Right hindlimb (tissue), 1 donor: ENCODE results near the gene ADGRL1.
A peak's percentile ranks its signal among the peaks of the same experiment; 100 is the strongest.
"Not testable (repeated sequence)": the region's sequence is repeated elsewhere in the genome, so short reads cannot be mapped to it uniquely, and the experiment has no call there.

Experiments
- DNase-seq: peaks from one replicate; pipeline ENCODE4 v3.0.0-alpha.2; 2018

The ADGRL1 gene

DNA sequence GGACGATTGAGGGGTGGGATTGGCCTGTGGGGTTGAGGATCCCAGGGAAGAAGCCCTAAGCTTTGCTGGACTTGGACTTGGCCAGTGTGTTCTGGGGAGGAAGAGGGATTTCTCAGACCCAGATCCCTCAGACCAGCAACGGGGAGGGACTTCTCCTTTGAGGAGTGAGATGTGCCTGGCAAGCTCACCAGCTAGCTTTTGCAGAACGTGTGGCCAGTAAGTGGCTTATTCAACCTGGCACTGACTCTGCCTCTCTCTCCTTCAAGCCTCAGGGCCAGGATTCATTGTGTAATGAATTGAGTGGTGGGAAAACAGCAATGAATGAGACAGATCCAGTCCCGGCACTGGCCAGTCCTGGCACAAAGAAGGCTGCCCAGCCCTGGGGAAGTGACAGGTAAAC, 11.9 kb upstream of the ADGRL1 start:
- not testable (repeated sequence) for DNase-seq

DNA sequence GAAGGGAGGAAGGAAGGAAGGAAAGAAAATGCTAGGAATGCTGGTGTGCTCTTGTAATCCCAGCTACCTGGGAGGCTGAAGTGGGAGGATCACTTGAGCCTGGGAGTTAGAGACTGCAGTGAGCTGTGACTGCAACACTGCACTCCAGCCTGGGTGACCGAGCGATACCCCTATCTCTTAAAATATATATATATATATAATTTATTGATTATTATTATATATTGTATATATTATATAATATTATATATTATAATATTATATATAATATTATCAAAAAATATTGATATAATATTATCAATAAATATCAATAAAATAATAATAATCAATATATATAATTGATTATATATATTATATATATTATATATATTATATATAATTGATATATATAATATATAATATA, 8.6 kb upstream of the ADGRL1 start:
- no peak for DNase-seq

DNA sequence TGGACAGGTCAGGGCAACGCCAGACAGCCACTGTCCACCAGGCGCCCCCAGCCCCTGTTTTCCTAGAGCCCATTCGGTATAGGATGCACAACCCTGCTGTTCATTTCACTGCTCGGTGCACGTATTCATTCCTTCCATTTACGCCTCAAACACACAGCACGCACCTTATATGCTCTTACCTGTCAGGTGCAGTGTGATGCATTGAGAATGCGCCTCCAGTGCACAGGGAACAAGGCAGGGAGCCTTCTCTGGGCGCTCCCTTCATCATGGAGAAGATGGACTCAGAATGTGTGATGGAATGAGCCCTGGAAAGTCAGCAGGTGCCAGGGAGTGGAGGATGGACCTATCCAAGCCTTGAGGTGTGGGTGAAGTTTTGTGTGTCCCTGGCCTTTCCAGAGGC, 4.2 kb upstream of the ADGRL1 start:
- not testable (repeated sequence) for DNase-seq

DNA sequence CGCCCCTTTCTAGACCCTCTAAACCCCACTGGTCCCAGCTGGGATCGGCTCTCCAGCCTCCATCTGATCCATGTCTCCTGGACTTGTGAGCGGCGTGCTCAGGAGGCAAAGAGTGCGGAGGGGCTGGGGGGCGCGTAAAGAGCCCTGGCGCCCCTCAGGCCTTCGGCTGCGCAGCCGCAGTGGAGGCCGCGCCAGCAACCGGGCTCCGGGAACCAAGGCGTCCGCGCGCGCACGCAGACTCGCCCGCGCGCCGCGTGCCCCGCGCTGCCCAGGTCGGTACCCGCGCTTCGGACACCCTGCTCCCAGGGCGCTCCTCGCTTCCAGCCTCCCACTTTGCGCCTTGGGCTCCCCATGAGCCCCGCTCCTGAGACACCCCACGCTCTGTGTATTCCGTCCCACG, 3.4 kb upstream of the ADGRL1 start:
- DNase-seq, result peak; percentile 39

DNA sequence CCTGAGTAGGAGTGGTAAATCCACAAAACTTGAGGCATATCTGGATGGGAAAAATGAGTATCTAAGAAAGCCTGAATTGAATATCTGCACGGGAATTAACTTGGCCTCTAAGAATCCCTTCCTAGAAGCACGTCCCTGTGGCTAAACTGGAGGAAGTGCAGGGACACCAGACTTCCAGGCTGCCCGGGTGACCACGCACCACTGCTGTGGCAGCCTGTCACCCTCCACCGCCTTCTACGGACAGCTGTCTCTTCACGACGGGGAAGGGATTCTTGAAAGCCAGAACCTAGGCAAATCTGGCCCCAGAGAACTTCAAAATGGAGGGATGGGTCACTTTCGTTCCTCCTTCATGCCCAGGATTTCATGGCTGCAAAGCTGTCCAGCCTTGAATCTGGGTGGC, 2.5 kb upstream of the ADGRL1 start:
- not testable (repeated sequence) for DNase-seq

DNA sequence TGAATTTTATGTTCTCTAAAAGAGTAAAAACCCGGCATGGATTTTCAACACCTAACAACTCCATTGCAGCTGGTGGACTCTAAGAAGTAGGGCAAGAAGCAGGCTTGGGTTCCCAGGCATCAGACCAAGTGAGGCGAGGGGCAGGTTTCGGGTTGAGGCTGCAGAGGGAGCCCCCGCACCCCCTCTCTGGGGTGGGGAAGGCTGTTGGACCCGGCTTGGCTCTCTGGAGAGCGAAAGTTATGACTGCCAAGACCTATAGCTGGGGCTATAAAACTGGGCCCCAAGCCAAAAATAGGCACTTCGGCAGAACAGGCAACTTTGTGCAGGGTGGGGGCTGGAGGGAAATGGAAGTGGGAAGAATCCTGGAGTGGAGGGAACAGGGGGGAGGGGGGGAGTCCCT, 1.8 kb upstream of the ADGRL1 start:
- peak; percentile 75 for DNase-seq

DNA sequence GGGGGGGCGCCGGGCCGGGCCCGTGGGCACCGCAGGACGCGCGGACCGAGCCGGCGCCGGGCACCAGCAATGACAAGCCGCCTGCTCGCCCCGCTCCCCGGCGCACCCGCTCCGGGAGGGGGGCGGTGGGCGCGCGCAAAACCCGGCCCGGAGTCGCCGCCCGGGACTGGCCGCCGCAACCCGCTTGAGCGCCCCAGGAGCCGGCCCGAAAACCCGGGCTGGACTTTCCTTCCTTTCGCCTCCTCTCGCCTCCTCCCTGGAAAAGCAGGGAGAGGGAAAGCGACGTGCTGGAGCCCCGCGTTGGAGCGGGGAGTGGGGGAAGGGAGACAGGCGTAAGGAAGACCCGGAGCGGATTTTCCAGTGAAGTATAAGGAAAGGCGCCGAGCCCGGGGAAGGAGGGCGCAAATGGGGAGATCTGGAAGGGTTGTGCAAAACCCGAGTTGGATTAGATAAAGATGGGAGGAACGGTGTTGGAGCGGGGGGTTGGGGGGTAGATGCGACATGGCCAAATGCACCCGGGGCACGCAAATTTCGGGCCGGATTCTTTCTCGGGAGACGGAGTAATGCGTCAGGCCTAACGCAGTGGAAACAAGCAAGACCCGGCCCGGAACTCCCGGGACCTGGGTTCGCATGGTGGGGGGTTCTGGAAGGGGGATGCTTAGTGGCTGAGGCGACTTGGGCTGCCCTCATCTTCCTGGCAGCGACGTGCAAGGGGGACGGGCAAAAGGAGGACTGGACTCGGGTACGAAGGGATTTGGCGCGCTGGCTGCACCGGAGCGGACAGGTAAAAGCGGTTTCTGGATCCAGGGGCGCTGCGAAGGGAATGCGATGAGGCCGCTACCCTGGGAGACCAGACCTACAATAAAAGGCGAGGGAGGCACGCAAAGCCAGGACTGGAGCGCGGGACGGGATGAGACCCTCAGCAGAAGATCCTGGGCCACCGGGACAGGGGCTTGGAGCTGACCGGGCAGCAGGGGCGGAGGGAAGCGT, 1.1 kb upstream of the ADGRL1 start:
- DNase-seq, result peak; percentile 99

DNA sequence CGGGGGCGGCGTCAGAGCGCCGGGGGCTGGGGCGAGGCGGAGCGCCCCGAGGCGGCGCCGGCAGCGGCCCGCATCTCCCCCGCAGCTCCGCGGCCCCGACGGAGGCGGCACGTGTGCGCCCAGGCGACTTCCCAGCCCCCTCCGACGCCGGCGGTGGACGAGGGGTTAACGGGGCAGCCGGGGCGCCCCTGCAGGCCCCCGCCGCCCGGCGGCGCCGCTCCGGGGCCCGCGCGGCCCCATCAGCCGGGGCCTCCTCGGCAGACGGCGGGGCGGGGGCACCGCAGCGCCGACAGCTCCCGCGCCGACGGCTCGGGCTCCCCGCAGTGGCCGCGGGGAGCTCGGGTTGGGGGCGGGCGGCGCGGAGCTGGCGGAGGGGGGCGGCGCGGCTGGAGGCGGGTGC, 339 bp upstream of the ADGRL1 start:
- DNase-seq, result peak; percentile 49

DNA sequence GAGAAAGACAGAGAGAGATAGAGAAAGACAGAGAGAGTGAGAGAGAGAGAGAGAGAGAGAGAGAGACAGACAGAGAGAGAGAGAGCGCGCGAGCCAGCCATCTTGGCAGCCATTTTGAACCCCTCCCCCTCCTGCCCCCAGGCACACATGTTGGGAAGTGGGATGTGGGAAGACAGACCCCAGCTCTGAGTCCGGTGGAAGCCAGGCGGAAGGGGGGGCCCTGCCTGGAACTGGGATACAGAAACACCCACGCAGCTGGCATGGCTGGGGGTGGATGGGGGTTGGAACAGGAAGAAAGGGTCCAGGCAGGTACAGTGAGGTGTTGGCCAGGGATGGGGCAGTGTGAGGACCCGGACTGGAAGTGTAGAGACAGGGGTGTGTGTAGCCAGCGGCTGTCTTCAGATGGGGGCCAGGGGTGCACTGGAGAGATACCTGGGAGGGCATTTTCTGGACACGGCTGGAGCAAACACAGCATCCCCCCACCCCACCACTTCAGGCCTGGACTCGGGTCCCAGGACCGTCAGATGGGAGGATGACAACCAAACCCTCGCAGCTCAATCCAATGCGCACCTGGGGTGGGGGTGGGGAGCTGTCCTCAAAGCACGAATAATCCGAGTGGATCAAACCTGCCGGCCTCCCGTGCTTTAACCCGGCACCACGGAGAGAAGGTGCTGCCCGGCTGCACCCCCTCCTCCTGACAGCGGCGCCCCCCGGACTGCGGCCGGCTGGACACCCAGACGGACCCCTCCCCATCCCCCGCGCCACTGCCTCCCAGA, 1.1 kb downstream of the ADGRL1 start:
- not testable (repeated sequence) for DNase-seq

DNA sequence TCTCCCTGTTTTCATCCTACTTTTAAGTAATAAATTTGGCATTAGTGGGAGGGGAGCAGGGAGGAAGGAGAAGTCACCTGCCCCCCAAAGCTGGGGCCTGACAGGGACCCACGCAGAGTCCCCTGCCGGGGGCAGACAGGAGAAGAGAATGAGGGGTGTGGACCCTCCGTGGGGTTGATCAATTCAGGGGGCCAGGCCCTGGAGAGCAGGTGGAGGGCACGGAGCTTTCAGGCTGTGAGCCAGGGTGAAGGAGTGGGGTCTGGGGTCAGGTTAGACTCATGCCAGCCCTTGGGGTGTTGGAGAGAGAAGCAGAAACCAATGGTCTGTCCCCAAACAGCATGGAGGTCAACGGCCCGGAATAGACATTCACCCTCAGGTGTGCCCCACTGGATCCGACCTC, 1.8 kb downstream of the ADGRL1 start:
- DNase-seq, result not testable (repeated sequence)

DNA sequence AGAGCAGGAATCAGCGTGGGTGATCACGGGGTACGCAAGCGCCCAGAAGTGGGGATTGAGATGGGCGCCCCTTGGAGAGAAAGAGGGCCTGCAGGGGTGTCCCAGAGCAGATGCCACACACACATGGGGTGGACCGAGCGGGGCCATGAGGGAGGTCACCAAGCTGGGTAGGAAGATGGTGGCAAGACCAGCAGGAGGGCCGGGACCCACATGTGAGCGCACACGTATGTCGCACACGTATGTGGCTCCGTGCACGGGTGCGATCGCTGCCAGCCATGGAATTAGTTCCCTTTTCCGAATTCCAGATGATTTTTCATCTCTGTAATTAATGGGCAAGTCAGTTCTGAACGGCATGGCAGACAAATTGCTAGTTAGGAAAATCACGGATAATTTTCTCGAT, 2.2 kb downstream of the ADGRL1 start:
- DNase-seq, result not testable (repeated sequence)

DNA sequence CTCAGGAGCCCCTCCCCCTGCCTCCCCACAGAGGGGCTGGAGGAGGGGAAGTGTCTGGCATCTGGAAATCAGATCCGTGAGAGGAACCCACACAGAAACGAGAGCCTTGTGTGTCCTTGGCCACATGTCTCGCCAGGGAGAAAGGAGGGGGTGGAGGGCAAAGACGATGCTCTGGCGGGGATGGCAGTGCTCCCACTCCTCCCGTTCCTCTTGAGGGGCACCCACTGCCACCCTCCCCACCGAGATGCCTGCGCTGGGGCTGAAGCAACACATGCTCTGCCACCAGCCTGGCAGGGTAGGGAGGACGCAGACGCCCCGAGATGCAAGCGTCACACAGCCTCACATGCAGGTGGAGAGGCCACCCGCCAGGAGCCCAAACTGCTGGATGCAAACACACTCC, 2.8 kb downstream of the ADGRL1 start:
- DNase-seq, result no peak

DNA sequence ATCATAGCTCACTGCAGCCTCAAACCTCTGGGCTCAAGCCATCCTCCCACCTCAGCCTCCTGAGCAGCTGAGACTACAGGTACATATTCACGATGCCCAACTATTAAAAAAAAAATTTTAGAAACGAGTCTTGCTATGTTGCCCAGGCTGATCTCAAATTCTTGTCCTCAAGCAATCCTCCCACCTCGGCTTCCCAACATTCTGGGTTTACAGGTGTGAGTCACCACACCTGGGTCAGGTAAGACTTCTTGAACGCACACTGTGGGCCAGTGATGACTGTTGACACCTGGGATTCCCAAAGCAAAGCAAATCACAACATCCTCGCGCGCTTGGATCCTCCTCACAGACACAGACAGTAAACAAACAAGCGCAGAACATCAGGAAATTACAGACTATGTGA, 4.5 kb downstream of the ADGRL1 start:
- DNase-seq, result not testable (repeated sequence)

DNA sequence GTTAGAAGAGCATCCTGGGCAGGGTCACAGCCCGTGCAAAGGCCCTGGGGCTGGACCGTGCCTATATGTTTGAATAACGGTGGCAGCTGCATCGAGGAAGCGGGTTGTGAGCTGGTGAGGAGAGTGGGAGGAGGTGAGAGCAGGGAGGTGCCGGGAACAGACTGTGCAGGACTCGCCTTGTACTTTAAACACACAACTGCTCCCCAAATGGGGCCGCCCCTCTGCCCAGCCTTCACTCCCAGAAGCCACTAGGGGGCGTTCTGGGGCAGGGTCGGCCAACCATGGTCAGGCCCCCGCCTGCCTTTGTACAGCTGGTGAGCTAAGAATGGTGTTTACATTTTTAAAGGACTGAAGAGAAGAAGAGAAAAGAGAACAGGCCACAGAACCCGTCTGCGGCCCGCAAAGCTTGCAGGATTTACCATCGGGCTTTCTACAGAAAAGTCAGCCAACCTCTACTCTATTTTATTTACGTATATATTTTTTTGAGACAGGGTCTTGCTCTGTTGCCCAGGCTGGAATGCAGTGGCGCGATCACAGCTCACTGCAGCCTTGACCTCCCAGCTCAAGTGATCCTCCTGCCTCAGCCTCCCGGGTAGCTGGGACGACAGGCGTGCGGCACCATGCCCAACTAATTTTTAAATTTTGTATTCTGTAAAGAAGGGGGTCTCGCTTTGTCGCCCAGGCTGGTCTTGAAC, 5.7 kb downstream of the ADGRL1 start:
- DNase-seq, result peak; percentile 43

DNA sequence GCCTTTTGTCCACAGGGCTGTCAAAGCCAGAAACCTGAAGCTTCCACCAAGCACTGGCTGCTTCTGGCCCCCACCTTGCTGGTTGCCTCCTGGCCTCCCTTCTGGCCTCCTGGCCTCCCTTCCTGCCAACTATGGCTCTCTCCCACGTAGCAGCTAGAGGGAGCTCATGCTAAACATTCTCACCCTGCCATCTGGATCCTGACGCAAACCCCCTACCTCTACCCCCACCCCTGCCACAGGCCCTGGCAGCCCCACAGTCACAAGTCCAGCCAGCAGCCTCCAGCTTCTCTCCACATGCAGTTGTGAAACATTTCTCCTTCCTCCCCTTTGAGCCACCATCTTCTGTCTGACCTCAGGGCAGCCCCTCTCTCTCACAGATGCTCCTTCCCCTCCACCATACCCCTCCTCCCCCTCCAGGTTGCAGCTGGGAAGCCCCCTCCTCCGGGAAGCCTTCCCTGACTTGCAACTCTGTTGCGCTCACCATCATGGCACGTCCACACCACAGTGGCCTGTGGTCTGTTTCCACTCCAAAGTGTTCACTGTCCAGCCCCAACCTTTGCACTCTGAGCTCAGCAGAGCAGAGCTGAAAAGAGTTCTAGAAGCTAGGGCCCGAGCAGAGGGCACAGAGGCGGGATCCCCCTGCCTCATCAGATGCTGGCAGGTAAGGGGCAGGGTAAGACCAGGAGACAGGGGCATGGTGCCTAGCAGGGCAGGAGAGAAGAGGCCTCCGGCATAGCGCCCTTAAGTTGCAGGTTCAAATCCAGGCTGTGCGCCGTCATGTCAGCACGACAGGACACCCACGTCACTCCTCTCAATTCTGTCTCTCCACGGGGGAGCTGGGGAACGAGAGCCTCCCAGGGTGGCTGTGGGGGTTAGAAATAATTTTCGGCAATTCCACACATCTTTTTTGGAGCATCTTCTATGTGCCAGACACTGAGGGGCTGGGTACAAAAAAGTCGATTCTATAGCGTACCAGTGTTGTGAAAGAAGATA, 7.3 kb downstream of the ADGRL1 start:
- DNase-seq, result no peak

DNA sequence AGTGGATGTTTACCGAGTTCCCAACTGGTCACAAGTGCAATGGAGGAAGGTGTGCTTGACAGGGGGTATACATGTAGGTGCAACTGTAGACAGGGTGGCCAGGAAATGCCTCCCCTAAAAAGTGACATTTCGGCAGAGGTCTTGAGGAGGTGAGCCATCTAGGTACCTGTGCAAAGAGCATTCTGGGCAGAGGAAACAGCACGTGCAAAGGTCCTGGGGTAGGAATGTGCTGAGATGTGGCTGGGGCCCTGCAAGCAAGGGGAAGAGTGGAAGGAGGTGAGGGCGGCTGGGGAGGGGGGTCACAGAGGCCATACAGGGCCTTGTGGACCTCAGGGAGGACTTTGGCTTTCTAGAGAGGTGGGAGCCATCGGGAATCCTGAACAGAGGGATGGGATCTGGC, 8.1 kb downstream of the ADGRL1 start:
- no peak for DNase-seq

DNA sequence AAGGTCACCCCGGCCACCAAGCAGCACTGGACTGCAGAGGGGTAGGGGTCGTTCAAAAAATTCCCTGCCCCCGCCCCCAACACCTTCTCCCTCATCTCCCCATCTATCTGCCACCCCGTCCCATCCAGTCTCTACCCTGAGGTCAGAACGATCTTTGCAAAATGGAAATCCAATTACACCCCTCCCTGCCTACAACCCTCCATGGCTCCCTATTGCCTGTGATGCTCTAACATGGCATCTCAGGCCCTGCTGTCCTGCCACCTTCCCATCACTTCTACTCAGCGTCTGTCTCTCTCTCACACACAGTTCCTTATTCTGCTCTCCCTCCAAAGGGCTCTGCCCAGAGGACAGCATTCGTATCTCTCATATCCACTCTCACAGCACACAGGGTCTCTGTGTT, 8.7 kb downstream of the ADGRL1 start:
- not testable (repeated sequence) for DNase-seq

DNA sequence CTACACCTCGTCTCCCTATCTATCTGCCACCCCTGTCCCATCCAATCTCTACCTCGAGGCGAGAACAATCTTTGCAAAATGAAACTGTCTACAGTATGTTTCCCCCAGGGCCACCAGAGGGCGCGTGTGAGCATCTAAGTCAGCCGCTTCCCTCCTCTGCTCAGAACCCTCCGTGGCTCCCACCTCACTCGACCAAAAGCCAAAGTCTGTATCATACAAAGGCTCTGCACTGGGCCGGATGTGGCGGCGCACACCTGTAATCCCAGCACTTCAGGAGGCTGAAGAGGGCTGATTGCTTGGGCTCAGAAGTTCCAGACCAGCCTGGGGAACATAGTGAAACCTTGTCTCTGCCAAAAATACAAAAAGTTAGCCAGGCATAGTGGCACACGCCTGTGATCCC, 9.9 kb downstream of the ADGRL1 start:
- DNase-seq, result peak; percentile 55

DNA sequence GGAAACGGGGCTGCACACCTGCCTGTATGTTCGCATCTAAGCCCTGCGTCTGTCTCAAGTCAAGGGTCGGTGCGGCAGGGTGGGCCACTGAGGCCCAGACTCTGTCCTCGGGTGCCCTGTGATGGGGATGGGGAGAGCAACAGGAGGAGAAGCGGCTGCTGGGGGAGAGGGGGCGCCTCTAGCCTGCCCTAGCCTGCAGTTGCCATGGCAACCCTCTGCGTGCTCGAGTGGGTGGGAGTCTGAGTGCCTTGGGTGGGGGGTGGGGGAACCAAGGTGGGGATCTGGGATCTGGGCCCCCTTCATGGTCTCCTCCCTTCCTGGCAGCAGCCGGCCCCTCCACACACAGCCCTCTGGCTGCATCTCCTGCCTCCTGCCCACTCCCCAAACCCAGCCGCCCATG, 10.8 kb downstream of the ADGRL1 start:
- DNase-seq, result not testable (repeated sequence)

DNA sequence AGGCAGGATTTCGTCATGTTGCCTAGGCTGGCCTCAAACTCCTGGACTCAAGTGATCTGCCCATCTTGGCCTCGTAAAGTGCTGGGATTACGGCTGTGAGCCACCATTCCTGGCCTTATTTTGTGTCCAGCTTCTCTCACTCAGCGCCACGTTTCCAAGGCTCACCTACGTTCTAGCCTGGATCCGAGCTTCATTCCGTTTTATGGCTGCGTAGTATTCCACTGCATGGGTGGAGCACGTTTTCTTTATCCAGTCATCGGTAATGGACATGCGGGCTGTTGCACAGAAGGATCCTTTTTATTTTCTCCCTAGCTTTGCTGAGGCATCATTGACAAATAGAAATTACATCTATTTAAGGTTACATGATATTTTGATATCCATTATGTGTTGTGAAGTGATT, 16.6 kb downstream of the ADGRL1 start:
- DNase-seq, result no peak

DNA sequence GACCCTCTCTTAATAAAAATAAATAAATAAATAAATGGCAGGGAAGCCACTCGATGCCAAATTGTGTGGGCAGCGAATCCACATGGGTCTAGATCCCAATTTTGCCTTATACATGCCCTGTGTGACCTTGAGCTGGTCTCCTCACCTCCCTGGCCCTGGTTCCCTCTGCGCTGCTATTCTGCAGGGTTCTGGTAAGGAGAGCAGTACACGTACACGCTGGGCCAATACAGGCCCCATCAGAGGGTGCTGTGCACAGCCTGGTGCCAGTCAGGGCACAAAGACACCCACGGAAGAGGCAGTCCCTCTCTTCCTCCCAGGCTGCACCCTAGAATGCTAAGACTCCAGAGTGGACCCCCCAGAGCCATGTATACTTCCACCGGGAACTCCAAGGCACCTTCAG, 17.9 kb downstream of the ADGRL1 start:
- DNase-seq, result not testable (repeated sequence)

DNA sequence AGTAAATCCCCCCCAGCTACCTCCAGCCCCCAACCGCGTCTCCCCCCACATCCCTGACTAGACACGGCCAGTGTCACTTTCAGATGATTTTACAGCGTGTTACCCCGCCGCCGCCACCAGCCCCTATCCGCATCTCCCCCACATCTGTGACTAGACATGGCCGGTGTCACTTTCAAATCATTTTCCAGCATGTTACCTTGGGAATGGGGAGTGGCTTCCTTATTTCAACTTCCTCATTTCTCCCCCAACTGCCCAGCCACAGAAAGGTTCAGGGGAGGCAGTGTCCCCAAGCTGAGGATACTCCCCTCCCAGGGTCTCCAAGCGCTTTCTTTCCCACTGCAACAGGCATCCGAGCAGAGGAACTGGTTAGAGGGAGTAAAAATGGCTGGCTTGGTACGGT, 18.4 kb downstream of the ADGRL1 start:
- no peak for DNase-seq
